ENCODE data around the gene PTPN1. TPM values are rescaled to one million over a fixed set of nuclear protein-coding genes. Genes with fewer than 3 reads are reported as not detected.

PTPN1 gene
- total and polyA plus RNA-seq, 5 donors = 20.8 to 37.4 (median 25.6) TPM

DNA sequence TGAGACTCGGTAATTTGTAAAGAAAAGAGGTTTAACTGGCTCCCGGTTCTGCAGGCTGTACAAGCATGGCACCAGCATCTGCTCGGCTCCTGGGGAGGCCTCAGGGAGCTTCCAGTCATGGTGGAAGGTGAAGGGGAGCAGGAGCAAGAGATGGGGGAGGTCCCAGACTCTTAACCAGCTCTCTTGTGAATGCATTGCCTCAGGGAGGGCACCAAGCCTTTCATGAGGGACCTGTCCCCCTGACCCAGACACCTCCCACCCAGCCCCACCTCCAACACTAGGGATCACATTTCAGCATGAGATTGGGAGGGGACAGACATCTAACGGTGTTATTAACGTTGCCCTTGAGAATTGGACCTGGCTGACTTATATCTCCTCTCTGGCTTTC lies 68.6 kb downstream of the PTPN1 start:
- no peak overlapping the region for H3K4me3 ChIP-seq (ENCODE audit: low read length)
- no peak overlapping the region for H3K27ac ChIP-seq (ENCODE audit: low read length)
- intact Hi-C loops (cut with DNase I) = loop anchor here (5.0 to 10.0 kb wide), 6 partner anchors 64 to 391 kb away; partner anchors contain the start of gene PTPN1 (in 1 of the 4)
- no peak for DNase-seq
- WGBS = 74% methylated on average over 5 of the region's 5 CpGs
- no peaks in the 10 kb centered on the region for H3K27me3 ChIP-seq (ENCODE audit: control insufficient read depth, insufficient read depth)
- no peaks in the 10 kb centered on the region for H3K9me3 ChIP-seq (ENCODE audit: control insufficient read depth, low read length)
- ATAC-seq = no peak
- no peaks in the 10 kb centered on the region for H3K4me1 ChIP-seq (ENCODE audit: control insufficient read depth, insufficient read depth, low read length)

DNA sequence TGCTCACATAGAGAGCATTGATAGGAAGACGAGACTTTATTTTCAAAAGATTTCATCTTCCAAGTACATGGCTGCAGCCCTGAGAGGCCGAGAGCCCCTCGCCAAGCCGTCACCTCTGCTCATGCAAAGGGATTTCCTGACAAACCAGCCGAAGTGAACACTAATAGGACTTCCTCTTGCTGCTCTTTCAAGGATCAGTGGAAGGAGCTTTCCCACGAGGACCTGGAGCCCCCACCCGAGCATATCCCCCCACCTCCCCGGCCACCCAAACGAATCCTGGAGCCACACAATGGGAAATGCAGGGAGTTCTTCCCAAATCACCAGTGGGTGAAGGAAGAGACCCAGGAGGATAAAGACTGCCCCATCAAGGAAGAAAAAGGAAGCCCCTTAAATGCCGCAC lies 69.3 kb downstream of the PTPN1 start:
- no peaks in the 10 kb centered on the region for H3K4me1 ChIP-seq (ENCODE audit: control insufficient read depth, insufficient read depth, low read length)
- H3K27me3 ChIP-seq (ENCODE audit: control insufficient read depth, insufficient read depth) = no peaks in the 10 kb centered on the region
- no peaks in the 10 kb centered on the region for H3K9me3 ChIP-seq (ENCODE audit: control insufficient read depth, low read length)
- no peak overlapping the region for H3K4me3 ChIP-seq (ENCODE audit: low read length)
- intact Hi-C loops (cut with DNase I) = loop anchor here (5.0 to 10.0 kb wide), 6 partner anchors 65 to 392 kb away; partner anchors contain the start of gene PTPN1 (in 1 of the 4)
- ATAC-seq = no peak
- DNase-seq = no peak
- no peak overlapping the region for H3K27ac ChIP-seq (ENCODE audit: low read length)
- 80% methylated on average over 10 of the region's 10 CpGs for WGBS

DNA sequence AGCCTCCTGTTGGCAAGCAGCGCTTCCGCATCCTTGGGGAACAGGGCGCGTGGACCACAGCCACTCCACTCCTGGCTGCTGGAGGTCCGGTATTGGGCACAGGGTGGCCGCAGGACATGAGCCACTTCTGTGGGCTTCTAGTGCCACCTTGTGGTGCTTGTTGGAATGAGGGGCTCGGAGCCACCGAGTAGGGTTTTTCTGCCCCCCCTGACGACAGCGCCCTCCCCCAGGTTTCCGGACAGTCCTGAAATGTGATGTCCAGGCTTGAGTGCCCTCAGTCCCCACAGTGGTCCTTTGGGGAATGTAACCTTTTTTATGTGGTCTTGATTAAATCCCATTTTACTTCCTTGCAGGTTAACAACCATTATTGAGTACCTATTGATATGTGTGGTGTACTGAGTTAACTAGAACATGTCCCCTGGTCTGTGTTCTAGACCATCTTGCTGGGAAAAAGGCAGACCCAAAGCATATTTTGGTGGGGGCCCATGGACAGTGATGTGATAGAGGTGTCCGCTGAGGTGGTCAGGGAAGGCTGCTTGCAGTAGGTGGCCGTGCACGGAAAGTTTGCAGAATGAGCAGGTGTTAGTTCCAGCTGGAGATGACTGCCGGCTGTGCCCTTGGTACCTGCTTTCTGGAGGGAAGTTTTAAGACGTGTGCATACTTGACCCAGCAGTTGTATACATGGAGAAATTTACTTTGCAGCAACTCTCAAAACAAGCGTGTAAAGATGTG lies 70.0 kb downstream of the PTPN1 start:
- 46% methylated on average over 17 of the region's 17 CpGs for WGBS
- ATAC-seq (peak; percentile 55 to 64), DNase-seq (peak; percentile 69 to 88 (median 87))
- Histone ChIP-seq H3K27me3 (ENCODE audit: control insufficient read depth, insufficient read depth) (no peaks in the 10 kb centered on the region), H3K4me3 (ENCODE audit: low read length) (no peak overlapping the region), H3K9me3 (ENCODE audit: control insufficient read depth, low read length) (no peaks in the 10 kb centered on the region), H3K4me1 (ENCODE audit: control insufficient read depth, insufficient read depth, low read length) (no peaks in the 10 kb centered on the region), H3K27ac (ENCODE audit: low read length) (no peak overlapping the region)
- intact Hi-C loops (cut with DNase I) = loop anchor here in 2 of 4 donors (5.0 to 10.0 kb wide), 2 partner anchors 68 to 105 kb away; partner anchors contain the start of gene PTPN1 (in 1 of the 2)

GRCh38 chr20:50580842-50581544 lies 70.8 kb downstream of the PTPN1 start:
- intact Hi-C loops (cut with DNase I) = loop anchor here in 2 of 4 donors (5.0 to 10.0 kb wide), 2 partner anchors 69 to 106 kb away; partner anchors contain the start of gene PTPN1 (in 1 of the 2)
- Histone ChIP-seq H3K27ac (ENCODE audit: low read length) (no peak overlapping the region), H3K4me1 (ENCODE audit: control insufficient read depth, insufficient read depth, low read length) (no peaks in the 10 kb centered on the region), H3K27me3 (ENCODE audit: control insufficient read depth, insufficient read depth) (no peaks in the 10 kb centered on the region), H3K4me3 (ENCODE audit: low read length) (no peak overlapping the region), H3K9me3 (ENCODE audit: control insufficient read depth, low read length) (no peaks in the 10 kb centered on the region)
- DNase-seq = no peak
- 89% methylated on average over 21 of the region's 21 CpGs for WGBS
- ATAC-seq = no peak

DNA sequence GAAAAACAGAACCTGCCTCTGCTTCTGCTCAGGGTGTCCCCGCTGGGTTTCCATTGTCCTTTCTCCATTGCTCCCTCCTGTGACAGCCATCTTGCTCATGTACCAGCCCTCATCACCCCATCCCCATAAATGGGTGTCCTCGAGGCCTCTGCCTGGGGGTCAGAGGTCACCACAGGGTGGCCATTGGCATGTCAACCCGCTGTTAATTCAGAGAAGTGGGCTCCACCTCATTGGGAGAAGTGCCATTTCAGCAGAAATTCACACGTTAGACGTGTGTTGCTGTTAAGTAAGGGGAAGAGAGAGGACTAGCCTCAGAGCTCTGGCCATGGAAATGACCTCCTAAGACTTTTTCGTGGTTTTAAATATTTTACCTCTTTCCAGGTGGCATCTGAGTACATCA lies 71.9 kb downstream of the PTPN1 start:
- Histone ChIP-seq H3K27ac (ENCODE audit: low read length) (no peak overlapping the region), H3K4me1 (ENCODE audit: control insufficient read depth, insufficient read depth, low read length) (no peaks in the 10 kb centered on the region), H3K4me3 (ENCODE audit: low read length) (no peak overlapping the region), H3K9me3 (ENCODE audit: control insufficient read depth, low read length) (no peaks in the 10 kb centered on the region), H3K27me3 (ENCODE audit: control insufficient read depth, insufficient read depth) (no peaks in the 10 kb centered on the region)
- intact Hi-C loops (cut with DNase I) = loop anchor here in 2 of 4 donors (5.0 to 10.0 kb wide), 2 partner anchors 70 to 107 kb away; partner anchors contain the start of gene PTPN1 (in 1 of the 2)
- peak in 1 of 3 donors; percentile 39 for DNase-seq
- no peak for ATAC-seq
- WGBS = 76% methylated on average over 6 of the region's 6 CpGs

- intact Hi-C loops (cut with DNase I) = loop anchor here in 2 of 4 donors (5.0 to 10.0 kb wide), 2 partner anchors 70 to 108 kb away; partner anchors contain the start of gene PTPN1 (in 1 of the 2)
- no peaks in the 10 kb centered on the region for H3K27me3 ChIP-seq (ENCODE audit: control insufficient read depth, insufficient read depth)
- no peaks in the 10 kb centered on the region for H3K4me1 ChIP-seq (ENCODE audit: control insufficient read depth, insufficient read depth, low read length)
- 93% methylated on average over 26 of the region's 26 CpGs for WGBS
- ATAC-seq (no peak), DNase-seq (peak in 1 of 3 donors; percentile 54)
- no peaks in the 10 kb centered on the region for H3K9me3 ChIP-seq (ENCODE audit: control insufficient read depth, low read length)
- H3K4me3 ChIP-seq (ENCODE audit: low read length) = no peak overlapping the region
- H3K27ac ChIP-seq (ENCODE audit: low read length) = no peak overlapping the region
These were observed 72.5 kb downstream of the PTPN1 start for GRCh38 chr20:50582591-50583234.

GRCh38 chr20:50583442-50584150 lies 73.4 kb downstream of the PTPN1 start:
- H3K27me3 ChIP-seq (ENCODE audit: control insufficient read depth, insufficient read depth) = no peaks in the 10 kb centered on the region
- DNase-seq (peak in 1 of 3 donors; percentile 6), ATAC-seq (no peak)
- no peaks in the 10 kb centered on the region for H3K4me1 ChIP-seq (ENCODE audit: control insufficient read depth, insufficient read depth, low read length)
- no peaks in the 10 kb centered on the region for H3K9me3 ChIP-seq (ENCODE audit: control insufficient read depth, low read length)
- 90% methylated on average over 15 of the region's 15 CpGs for WGBS
- H3K27ac ChIP-seq (ENCODE audit: low read length) = no peak overlapping the region
- intact Hi-C loops (cut with DNase I) = loop anchor here in 2 of 4 donors (5.0 to 10.0 kb wide), 2 partner anchors 71 to 109 kb away; partner anchors contain the start of gene PTPN1 (in 1 of the 2)
- H3K4me3 ChIP-seq (ENCODE audit: low read length) = no peak overlapping the region

GRCh38 chr20:50584687-50585086 lies 74.5 kb downstream of the PTPN1 start:
- intact Hi-C loops (cut with DNase I) = loop anchor here in 2 of 4 donors (5.0 to 10.0 kb wide), 2 partner anchors 72 to 110 kb away; partner anchors contain the start of gene PTPN1 (in 1 of the 2)
- ATAC-seq = no peak

GRCh38 chr20:50585214-50585613 lies 75.0 kb downstream of the PTPN1 start:
- intact Hi-C loops (cut with DNase I) = loop anchor here in 1 of 4 donors (10.0 kb wide), 1 partner anchor 110 kb away; no protein-coding TSS in a partner anchor
- no peak for ATAC-seq
- H3K4me3 ChIP-seq (ENCODE audit: low read length) = no peak overlapping the region
- no peaks in the 10 kb centered on the region for H3K27me3 ChIP-seq (ENCODE audit: control insufficient read depth, insufficient read depth)
- no peak overlapping the region for H3K27ac ChIP-seq (ENCODE audit: low read length)
- no peaks in the 10 kb centered on the region for H3K9me3 ChIP-seq (ENCODE audit: control insufficient read depth, low read length)
- peak in 1 of 3 donors; percentile 11 for DNase-seq
- WGBS = 71% methylated on average over 5 of the region's 5 CpGs
- H3K4me1 ChIP-seq (ENCODE audit: control insufficient read depth, insufficient read depth, low read length) = no peaks in the 10 kb centered on the region

More at GRCh38 chr20:50584687-50585086, 74.5 kb downstream of the PTPN1 start:
- Histone ChIP-seq H3K27me3 (ENCODE audit: control insufficient read depth, insufficient read depth) (no peaks in the 10 kb centered on the region), H3K4me1 (ENCODE audit: control insufficient read depth, insufficient read depth, low read length) (no peaks in the 10 kb centered on the region), H3K27ac (ENCODE audit: low read length) (no peak overlapping the region), H3K4me3 (ENCODE audit: low read length) (no peak overlapping the region), H3K9me3 (ENCODE audit: control insufficient read depth, low read length) (no peaks in the 10 kb centered on the region)
- no peak for DNase-seq
- 88% methylated on average over 2 of the region's 2 CpGs for WGBS

- H3K27ac ChIP-seq (ENCODE audit: low read length) = no peak overlapping the region
- intact Hi-C loops (cut with DNase I) = loop anchor here in 1 of 4 donors (10.0 kb wide), 1 partner anchor 111 kb away; no protein-coding TSS in a partner anchor
These were observed 75.5 kb downstream of the PTPN1 start for GRCh38 chr20:50585678-50586077.

More at GRCh38 chr20:50585678-50586077, 75.5 kb downstream of the PTPN1 start:
- ATAC-seq (no peak), DNase-seq (peak in 1 of 3 donors; percentile 55)
- Histone ChIP-seq H3K27me3 (ENCODE audit: control insufficient read depth, insufficient read depth) (no peaks in the 10 kb centered on the region), H3K9me3 (ENCODE audit: control insufficient read depth, low read length) (no peaks in the 10 kb centered on the region), H3K4me1 (ENCODE audit: control insufficient read depth, insufficient read depth, low read length) (no peaks in the 10 kb centered on the region), H3K4me3 (ENCODE audit: low read length) (no peak overlapping the region)
- WGBS = 91% methylated on average over 9 of the region's 9 CpGs
